Measurements from ENCODE around the gene TMEM18. TPM values are rescaled to one million over a fixed set of nuclear protein-coding genes. Genes with fewer than 3 reads are reported as not detected.

Gene TMEM18
- total RNA-seq, 2 donors from 2014 or later, result 32.5 to 33.4 TPM

GRCh38 chr2:675051-675450 lies 2.2 kb downstream of the TMEM18 start:
- H3K4me1 Mint-ChIP-seq (ENCODE audit: low read depth), result peaks cover 53% of the 10 kb centered on the region
- no peak overlapping the region for H3K27ac Mint-ChIP-seq
- no peaks in the 10 kb centered on the region for H3K9me3 Mint-ChIP-seq
- peaks cover 2 to 5% of the 10 kb centered on the region in 2 donors for H3K36me3 Mint-ChIP-seq (ENCODE audit: insufficient read depth in 2 of 2)
- no peak for DNase-seq
- H3K27me3 Mint-ChIP-seq (ENCODE audit: low read depth), result no peaks in the 10 kb centered on the region
- no peak for ATAC-seq (replicated peaks in 1 of 2)
- H3K4me3 Mint-ChIP-seq, result peak overlapping the region; percentile 96 to 98

DNA sequence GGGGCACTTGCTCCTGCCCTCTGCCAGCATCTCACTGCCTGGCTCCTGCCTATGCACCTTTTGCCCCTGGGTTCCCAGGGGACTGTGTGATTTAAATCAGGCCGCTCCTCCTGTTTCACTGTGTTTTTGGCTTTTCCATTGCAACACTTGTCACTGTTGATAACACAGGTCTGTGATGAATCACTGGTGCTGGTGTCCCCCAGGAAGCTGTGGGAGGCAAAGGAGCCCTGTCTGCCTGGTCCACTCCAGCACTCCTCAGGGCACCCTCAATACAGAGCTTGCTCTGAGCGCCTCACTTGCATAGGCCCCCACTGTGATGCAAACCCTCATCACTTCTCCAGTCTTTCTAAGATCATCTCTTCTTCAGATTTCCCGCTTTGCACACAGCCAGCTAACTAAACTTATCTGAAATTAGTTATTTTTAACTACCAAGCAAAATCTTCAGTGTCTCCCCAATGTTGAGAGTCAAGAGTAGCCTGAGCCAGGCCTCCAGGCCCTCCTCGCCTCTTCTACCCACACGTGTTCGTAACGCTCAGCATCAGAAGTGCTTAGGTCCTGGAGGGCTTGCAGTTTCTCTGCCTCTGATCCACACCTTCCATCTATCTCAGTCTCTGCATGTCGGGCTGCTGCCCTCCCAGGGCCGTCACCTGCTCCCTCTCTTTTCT lies 2.8 kb downstream of the TMEM18 start:
- ATAC-seq (replicated peaks in 1 of 2) (no peak), DNase-seq (no peak)
- peak overlapping the region; percentile 12 for H3K27ac Mint-ChIP-seq
- H3K9me3 Mint-ChIP-seq, result no peaks in the 10 kb centered on the region
- H3K4me3 Mint-ChIP-seq, result peak overlapping the region; percentile 17 to 18
- peaks cover 50% of the 10 kb centered on the region for H3K4me1 Mint-ChIP-seq (ENCODE audit: low read depth)
- peaks cover 3 to 8% of the 10 kb centered on the region in 2 donors for H3K36me3 Mint-ChIP-seq (ENCODE audit: insufficient read depth in 2 of 2)
- H3K27me3 Mint-ChIP-seq (ENCODE audit: low read depth), result no peaks in the 10 kb centered on the region

DNA sequence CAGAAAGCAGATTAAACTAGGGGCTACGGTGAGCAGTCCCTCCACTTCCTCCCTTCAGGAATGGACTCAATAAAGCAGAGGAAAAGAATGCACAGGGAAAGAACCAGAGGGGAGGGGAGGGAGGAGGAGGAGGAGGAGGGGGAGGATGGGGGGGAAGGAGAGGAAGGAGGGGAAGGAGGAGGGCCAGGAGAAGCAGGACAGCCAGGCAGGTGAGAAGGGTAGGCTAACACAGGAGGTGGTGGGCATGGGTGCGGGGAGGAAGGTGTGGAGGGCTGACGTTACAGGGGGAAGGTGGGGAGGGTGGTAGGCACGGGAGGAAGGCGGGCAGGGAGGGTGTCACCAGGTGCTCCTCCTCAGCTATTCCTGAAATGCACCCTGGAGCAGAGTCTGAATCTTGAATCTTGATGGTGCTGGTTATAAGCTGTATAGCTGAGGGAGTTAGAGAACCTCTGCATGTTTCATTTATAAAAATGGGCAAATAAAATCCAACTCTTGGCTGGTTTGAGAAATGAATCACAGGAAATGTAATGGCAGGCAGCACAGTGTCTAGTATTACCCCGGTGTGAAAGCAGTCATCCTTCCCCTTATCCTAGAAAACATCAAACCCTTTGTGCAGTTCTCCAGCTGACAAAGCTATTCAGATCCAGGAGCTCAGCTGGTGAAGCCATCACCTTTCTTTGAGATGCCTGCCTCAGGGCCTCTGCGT lies 3.4 kb downstream of the TMEM18 start:
- Mint-ChIP-seq H3K27ac (peak overlapping the region; percentile 78), H3K4me3 (peak overlapping the region in 1 of 2 donors; percentile 18), H3K9me3 (no peaks in the 10 kb centered on the region), H3K4me1 (ENCODE audit: low read depth) (peaks cover 45% of the 10 kb centered on the region), H3K36me3 (ENCODE audit: insufficient read depth in 2 of 2) (peaks cover 3 to 9% of the 10 kb centered on the region in 2 donors), H3K27me3 (ENCODE audit: low read depth) (no peaks in the 10 kb centered on the region)
- DNase-seq (no peak), ATAC-seq (replicated peaks in 1 of 2) (no peak)

- DNase-seq (no peak), ATAC-seq (replicated peaks in 1 of 2) (no peak)
- Mint-ChIP-seq H3K4me3 (no peak overlapping the region), H3K27ac (no peak overlapping the region), H3K9me3 (no peaks in the 10 kb centered on the region), H3K27me3 (ENCODE audit: low read depth) (no peaks in the 10 kb centered on the region), H3K4me1 (ENCODE audit: low read depth) (peaks cover 42% of the 10 kb centered on the region), H3K36me3 (ENCODE audit: insufficient read depth in 2 of 2) (peaks cover 3 to 15% of the 10 kb centered on the region in 2 donors)
Observed at GRCh38 chr2:673016-673415, 4.2 kb downstream of the TMEM18 start.

DNA sequence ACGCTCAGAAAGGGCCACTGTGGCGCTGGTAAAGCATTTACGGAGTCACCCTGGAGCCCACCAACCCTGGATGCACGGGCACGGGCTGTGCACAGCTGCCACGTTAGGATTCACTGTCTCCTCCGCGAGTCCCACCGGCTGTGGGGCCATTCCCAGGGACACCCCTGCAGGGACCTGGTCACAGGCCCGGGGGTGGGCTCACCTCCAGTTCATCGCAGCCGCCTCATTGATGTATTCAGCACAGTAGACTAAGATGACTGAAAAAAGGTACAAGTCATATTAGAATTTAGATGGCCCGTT lies 4.7 kb downstream of the TMEM18 start:
- Mint-ChIP-seq H3K27me3 (ENCODE audit: low read depth) (no peaks in the 10 kb centered on the region), H3K4me1 (ENCODE audit: low read depth) (peaks cover 47% of the 10 kb centered on the region), H3K9me3 (no peaks in the 10 kb centered on the region), H3K4me3 (no peak overlapping the region), H3K36me3 (ENCODE audit: insufficient read depth in 2 of 2) (peaks cover 4 to 18% of the 10 kb centered on the region in 2 donors), H3K27ac (no peak overlapping the region)
- no peak for ATAC-seq (replicated peaks in 1 of 2)
- DNase-seq, result no peak

- H3K27ac Mint-ChIP-seq, result no peak overlapping the region
- ATAC-seq (replicated peaks in 1 of 2), result no peak
- H3K9me3 Mint-ChIP-seq, result no peaks in the 10 kb centered on the region
- no peak for DNase-seq
- no peak overlapping the region for H3K4me3 Mint-ChIP-seq
- peaks cover 5 to 20% of the 10 kb centered on the region in 2 donors for H3K36me3 Mint-ChIP-seq (ENCODE audit: insufficient read depth in 2 of 2)
- peaks cover 49% of the 10 kb centered on the region for H3K4me1 Mint-ChIP-seq (ENCODE audit: low read depth)
- H3K27me3 Mint-ChIP-seq (ENCODE audit: low read depth), result no peaks in the 10 kb centered on the region
Observed at GRCh38 chr2:671787-672605, 5.2 kb downstream of the TMEM18 start.

DNA sequence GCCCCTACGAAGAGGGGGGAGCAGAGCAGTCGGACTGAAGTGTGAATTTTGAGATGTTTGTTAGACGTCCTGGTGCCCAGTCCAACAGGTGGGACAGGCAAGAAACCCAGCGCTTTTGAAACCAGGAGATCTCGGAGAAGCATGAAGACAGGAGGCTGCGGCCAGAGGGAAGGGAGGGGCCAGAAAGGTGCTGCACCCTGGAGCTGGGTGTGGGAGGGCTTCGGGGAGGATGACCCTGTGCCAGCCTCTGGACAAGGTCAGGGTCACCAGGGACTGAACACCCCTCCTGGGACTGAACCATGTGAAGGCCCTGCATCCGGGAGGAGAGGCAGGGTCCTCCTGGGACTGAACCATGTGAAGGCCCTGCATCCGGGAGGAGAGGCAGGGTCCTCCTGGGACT lies 6.1 kb downstream of the TMEM18 start:
- Mint-ChIP-seq H3K27ac (no peak overlapping the region), H3K4me1 (ENCODE audit: low read depth) (peaks cover 42% of the 10 kb centered on the region), H3K9me3 (no peaks in the 10 kb centered on the region), H3K36me3 (ENCODE audit: insufficient read depth in 2 of 2) (peaks cover 5 to 21% of the 10 kb centered on the region in 2 donors), H3K27me3 (ENCODE audit: low read depth) (no peaks in the 10 kb centered on the region), H3K4me3 (no peak overlapping the region)
- DNase-seq (no peak), ATAC-seq (replicated peaks in 1 of 2) (no peak)

DNA sequence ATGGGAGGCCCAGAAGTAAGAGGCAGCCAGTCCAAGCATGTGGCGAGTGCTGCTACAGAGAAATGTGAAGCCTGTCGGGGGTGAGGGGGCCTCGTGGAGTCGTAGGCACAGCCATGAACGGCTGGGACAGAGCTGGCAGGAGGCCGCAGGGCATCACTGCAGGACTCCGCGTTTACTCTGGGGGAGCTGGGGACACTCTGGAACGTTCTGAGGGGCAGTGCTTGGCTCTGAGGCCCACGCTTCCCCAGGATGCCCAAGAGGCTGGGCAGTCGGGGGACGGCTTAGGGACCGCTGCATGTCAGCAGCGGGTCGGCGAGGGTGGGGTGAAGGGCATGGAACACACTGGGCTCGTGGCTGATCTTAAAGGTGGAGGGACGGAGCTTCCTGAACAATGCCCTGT lies 6.6 kb downstream of the TMEM18 start:
- Mint-ChIP-seq H3K27ac (no peak overlapping the region), H3K4me3 (no peak overlapping the region), H3K36me3 (ENCODE audit: insufficient read depth in 2 of 2) (peaks cover 8 to 26% of the 10 kb centered on the region in 2 donors), H3K9me3 (peaks cover 2% of the 10 kb centered on the region in 2 donors), H3K4me1 (ENCODE audit: low read depth) (peaks cover 38% of the 10 kb centered on the region), H3K27me3 (ENCODE audit: low read depth) (no peaks in the 10 kb centered on the region)
- DNase-seq (no peak), ATAC-seq (replicated peaks in 1 of 2) (no peak)

- peaks cover 31% of the 10 kb centered on the region for H3K4me1 Mint-ChIP-seq (ENCODE audit: low read depth)
- H3K36me3 Mint-ChIP-seq (ENCODE audit: insufficient read depth in 2 of 2), result peaks cover 16 to 35% of the 10 kb centered on the region in 2 donors
- no peak overlapping the region for H3K27ac Mint-ChIP-seq
- H3K4me3 Mint-ChIP-seq, result no peak overlapping the region
- no peak for ATAC-seq (replicated peaks in 1 of 2)
- H3K27me3 Mint-ChIP-seq (ENCODE audit: low read depth), result no peaks in the 10 kb centered on the region
- peaks cover 9% of the 10 kb centered on the region in 2 donors for H3K9me3 Mint-ChIP-seq
- no peak for DNase-seq
Observed at GRCh38 chr2:669323-669722, 7.9 kb downstream of the TMEM18 start.

DNA sequence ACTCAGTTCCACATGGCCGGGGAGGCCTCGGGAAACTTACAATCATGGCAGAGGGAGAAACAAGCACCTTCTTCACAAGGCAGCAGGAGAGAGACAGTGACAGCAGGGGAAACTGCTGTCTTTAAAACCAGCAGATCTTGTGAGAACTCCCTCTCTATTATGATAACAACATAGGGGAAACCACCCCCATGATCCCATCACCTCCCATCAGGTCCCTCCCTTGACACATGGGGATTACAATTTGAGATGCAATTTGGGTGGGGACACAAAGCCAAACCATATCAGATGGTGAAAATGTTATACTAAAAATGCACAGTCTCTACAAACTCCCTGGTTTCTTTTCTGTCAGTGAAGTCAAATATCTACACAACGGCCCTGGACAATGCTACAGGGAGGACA lies 9.2 kb downstream of the TMEM18 start:
- Mint-ChIP-seq H3K4me1 (ENCODE audit: low read depth) (peaks cover 25% of the 10 kb centered on the region), H3K27me3 (ENCODE audit: low read depth) (no peaks in the 10 kb centered on the region), H3K4me3 (no peak overlapping the region), H3K36me3 (ENCODE audit: insufficient read depth in 2 of 2) (peaks cover 16 to 35% of the 10 kb centered on the region in 2 donors), H3K27ac (peak overlapping the region; percentile 22), H3K9me3 (peaks cover 9% of the 10 kb centered on the region in 2 donors)
- DNase-seq (no peak), ATAC-seq (replicated peaks in 1 of 2) (no peak)

- Mint-ChIP-seq H3K4me3 (no peak overlapping the region), H3K4me1 (ENCODE audit: low read depth) (peaks cover 28% of the 10 kb centered on the region), H3K36me3 (ENCODE audit: insufficient read depth in 2 of 2) (peaks cover 16 to 35% of the 10 kb centered on the region in 2 donors), H3K27me3 (ENCODE audit: low read depth) (no peaks in the 10 kb centered on the region), H3K27ac (peak overlapping the region; percentile 22), H3K9me3 (peaks cover 9% of the 10 kb centered on the region in 2 donors)
- ATAC-seq (replicated peaks in 1 of 2) (peak; percentile 87 to 91), DNase-seq (peak; percentile 24 to 35)
Observed at GRCh38 chr2:667332-667999, 9.7 kb downstream of the TMEM18 start.

- H3K36me3 Mint-ChIP-seq (ENCODE audit: insufficient read depth in 2 of 2), result peaks cover 16 to 35% of the 10 kb centered on the region in 2 donors
- H3K4me3 Mint-ChIP-seq, result no peak overlapping the region
- H3K4me1 Mint-ChIP-seq (ENCODE audit: low read depth), result peaks cover 35% of the 10 kb centered on the region
- no peak overlapping the region for H3K27ac Mint-ChIP-seq
- DNase-seq (no peak), ATAC-seq (replicated peaks in 1 of 2) (no peak)
- H3K9me3 Mint-ChIP-seq, result peaks cover 9% of the 10 kb centered on the region in 2 donors
- no peaks in the 10 kb centered on the region for H3K27me3 Mint-ChIP-seq (ENCODE audit: low read depth)
Observed at GRCh38 chr2:666441-666840, 10.8 kb downstream of the TMEM18 start.

Measured in activated T-cell treated with anti-CD3 and anti-CD28 coated beads, Interleukin-2, amount 50 U/mL, for 72 hours (primary cell).